PC-3 (cell line): Measurements from ENCODE around the gene SKOR2. TPM values are rescaled to one million over a fixed set of nuclear protein-coding genes. Genes with fewer than 3 reads are reported as not detected.

ENCODE experiments used
- ATAC-seq: fragments of 200-7000 bp; cut with Tn5 transposase; 2 replicates; pipeline ENCODE4 v1.9.1; 2020; ENCODE audit warnings: mild to moderate bottlenecking, moderate library complexity
- BruUV-seq: library from RNA; stranded (reverse); fragments of 400-500 nt; replicated peaks from 2 replicates; lab custom pipeline; 2021; lab: Mats Ljungman, UMichigan
- CTCF ChIA-PET: fragments of 300-600 bp; sonication (Branson Sonifier 250); formaldehyde crosslinking; loops from one replicate; lab custom pipeline; 2022; ENCODE audit warnings: antibody characterized with exemption; lab: Charles Lee
- POLR2A ChIA-PET: fragments of 300-600 bp; sonication (Branson Sonifier 250); formaldehyde crosslinking; loops from one replicate; lab custom pipeline; 2022; ENCODE audit warnings: antibody characterized with exemption; ENCODE audit not compliant: unreplicated experiment; lab: Charles Lee
- DNase-seq: peaks from one replicate; pipeline ENCODE4 v3.0.0-alpha.2; 2015
- H2AFZ ChIP-seq: fragments of 300-600 bp; sonication (generic); 2 replicates; pipeline ENCODE4 v1.6.0; 2016; ENCODE audit warnings: antibody characterized with exemption, low read length
- H3F3A ChIP-seq: fragments of 300-600 bp; sonication (generic); one replicate; pipeline ENCODE4 v1.6.0; 2017; ENCODE audit warnings: antibody characterized with exemption, low read length, control low read depth, mild to moderate bottlenecking; ENCODE audit not compliant: unreplicated experiment
- H3K27ac ChIP-seq: fragments of 300-600 bp; sonication (generic); 2 replicates; pipeline ENCODE4 v1.5.1; 2016; ENCODE audit warnings: mild to moderate bottlenecking, low read length
- H3K27me3 ChIP-seq: fragments of 300-600 bp; sonication (generic); 2 replicates; pipeline ENCODE4 v1.6.1; 2016; ENCODE audit warnings: low read length, mixed read lengths
- H3K36me3 ChIP-seq: fragments of 300-600 bp; sonication (generic); 2 replicates; pipeline ENCODE4 v1.6.1; 2016; ENCODE audit warnings: low read depth, mixed run types, low read length, mixed read lengths
- H3K4me1 ChIP-seq: fragments of 300-600 bp; sonication (generic); 2 replicates; pipeline ENCODE4 v1.5.1; 2016; ENCODE audit warnings: low read length; ENCODE audit not compliant: insufficient read depth
- H3K4me2 ChIP-seq: fragments of 300-600 bp; sonication (generic); 2 replicates; pipeline ENCODE4 v1.6.0; 2016; ENCODE audit warnings: low read length
- H3K4me3 ChIP-seq: fragments of 300-600 bp; sonication (generic); 2 replicates; pipeline ENCODE4 v1.5.1; 2016; ENCODE audit warnings: mild to moderate bottlenecking, low read length, mixed read lengths
- H3K79me2 ChIP-seq: fragments of 300-600 bp; sonication (generic); 2 replicates; pipeline ENCODE4 v1.6.1; 2017; ENCODE audit warnings: low read length, mixed read lengths
- H3K9ac ChIP-seq: fragments of 300-600 bp; sonication (generic); 2 replicates; pipeline ENCODE4 v1.6.0; 2016; ENCODE audit warnings: mild to moderate bottlenecking, low read length
- H3K9me2 ChIP-seq: fragments of 300-600 bp; sonication (generic); replicated peaks from 2 replicates; pipeline ENCODE4 v1.6.1; 2016; ENCODE audit warnings: mixed run types, low read length, mixed read lengths
- H3K9me3 ChIP-seq: fragments of 300-600 bp; sonication (generic); 2 replicates; pipeline ENCODE4 v1.6.1; 2016; ENCODE audit warnings: low read length, mixed read lengths
- H4K20me1 ChIP-seq: fragments of 300-600 bp; sonication (generic); 2 replicates; pipeline ENCODE4 v1.6.1; 2016; ENCODE audit warnings: low read length, mixed read lengths
- EZH2 ChIP-seq: fragments of 300-600 bp; sonication (generic); IDR thresholded peaks from one replicate; pipeline ENCODE4 v1.6.1; 2017; ENCODE audit warnings: antibody characterized with exemption, mild to moderate bottlenecking, low read length; ENCODE audit not compliant: unreplicated experiment
- EZH2phosphoT487 ChIP-seq: fragments of 300-600 bp; sonication (generic); IDR thresholded peaks from 2 replicates; pipeline ENCODE4 v1.6.1; 2018; ENCODE audit warnings: mild to moderate bottlenecking, antibody characterized with exemption, low read length, borderline replicate concordance
- intact Hi-C: fragments of 100-400 bp; cut with micrococcal nuclease; formaldehyde crosslinking; loops from 2 replicates; pipeline ENCODE4 v1.9.0; 2023
- total RNA-seq: library from RNA; depleted of rRNA; stranded (reverse); fragments of >200 nt; gene quantifications from 2 replicates; pipeline ENCODE4 v1.2.3, GENCODE V29; 2014
- TF ChIP-seq, protein P1 (sequence below): fragments of 300-600 bp; sonication (generic); conservative IDR thresholded peaks from 2 replicates; pipeline ENCODE4 v1.5.1; 2017; ENCODE audit warnings: antibody characterized with exemption, low read depth, mild to moderate bottlenecking, low read length

SKOR2 gene
- total RNA-seq, 1 experiment from 2014 or later: not detected

GRCh38 chr18:47280121-47280520, 28.7 kb upstream of the SKOR2 start:
- no peaks in the 10 kb centered on the region for H3K9me3 ChIP-seq
- no peak overlapping the region for H2AFZ ChIP-seq
- no peaks in the 10 kb centered on the region for H4K20me1 ChIP-seq
- no peak overlapping the region for H3K9ac ChIP-seq
- no peaks in the 10 kb centered on the region for H3F3A ChIP-seq
- CTCF ChIA-PET: no interaction called here
- BruUV-seq: no TSS peak
- no peaks in the 10 kb centered on the region for H3K4me1 ChIP-seq
- ATAC-seq: no peak
- H3K27ac ChIP-seq: no peak overlapping the region
- no peaks in the 10 kb centered on the region for H3K79me2 ChIP-seq
- DNase-seq: no peak
- intact Hi-C loops: loop anchor here (5.0 kb wide), 1 partner anchor 178 kb away; no protein-coding TSS in a partner anchor
- TF ChIP-seq, protein P1, sequence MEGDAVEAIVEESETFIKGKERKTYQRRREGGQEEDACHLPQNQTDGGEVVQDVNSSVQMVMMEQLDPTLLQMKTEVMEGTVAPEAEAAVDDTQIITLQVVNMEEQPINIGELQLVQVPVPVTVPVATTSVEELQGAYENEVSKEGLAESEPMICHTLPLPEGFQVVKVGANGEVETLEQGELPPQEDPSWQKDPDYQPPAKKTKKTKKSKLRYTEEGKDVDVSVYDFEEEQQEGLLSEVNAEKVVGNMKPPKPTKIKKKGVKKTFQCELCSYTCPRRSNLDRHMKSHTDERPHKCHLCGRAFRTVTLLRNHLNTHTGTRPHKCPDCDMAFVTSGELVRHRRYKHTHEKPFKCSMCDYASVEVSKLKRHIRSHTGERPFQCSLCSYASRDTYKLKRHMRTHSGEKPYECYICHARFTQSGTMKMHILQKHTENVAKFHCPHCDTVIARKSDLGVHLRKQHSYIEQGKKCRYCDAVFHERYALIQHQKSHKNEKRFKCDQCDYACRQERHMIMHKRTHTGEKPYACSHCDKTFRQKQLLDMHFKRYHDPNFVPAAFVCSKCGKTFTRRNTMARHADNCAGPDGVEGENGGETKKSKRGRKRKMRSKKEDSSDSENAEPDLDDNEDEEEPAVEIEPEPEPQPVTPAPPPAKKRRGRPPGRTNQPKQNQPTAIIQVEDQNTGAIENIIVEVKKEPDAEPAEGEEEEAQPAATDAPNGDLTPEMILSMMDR: no peak
- TF ChIP-seq EZH2 (no peak), EZH2phosphoT487 (no peak)
- POLR2A ChIA-PET: interaction anchor here (0.7 kb wide), 1 partner anchor 70 kb away, joined by 3 read pairs; no protein-coding TSS in a partner anchor
- no peaks in the 10 kb centered on the region for H3K27me3 ChIP-seq
- H3K36me3 ChIP-seq: no peaks in the 10 kb centered on the region
- H3K4me2 ChIP-seq: no peak overlapping the region
- H3K9me2 ChIP-seq: no peaks in the 10 kb centered on the region
- no peak overlapping the region for H3K4me3 ChIP-seq

- Histone ChIP-seq H3K27me3 (no peaks in the 10 kb centered on the region), H3F3A (no peaks in the 10 kb centered on the region), H3K79me2 (no peaks in the 10 kb centered on the region), H3K9ac (no peak overlapping the region), H3K4me3 (no peak overlapping the region), H3K36me3 (no peaks in the 10 kb centered on the region), H2AFZ (no peak overlapping the region), H3K9me2 (no peaks in the 10 kb centered on the region), H3K27ac (no peak overlapping the region), H3K4me1 (no peaks in the 10 kb centered on the region), H3K9me3 (no peaks in the 10 kb centered on the region), H4K20me1 (no peaks in the 10 kb centered on the region), H3K4me2 (no peak overlapping the region)
- DNase-seq (no peak), ATAC-seq (no peak)
- ChIA-PET CTCF (no interaction called here), POLR2A (no interaction called here)
- TF ChIP-seq EZH2 (no peak), EZH2phosphoT487 (no peak)
- TF ChIP-seq, protein P1: no peak
- intact Hi-C loops: no loop called here
- BruUV-seq: no TSS peak
These were observed 23.5 kb upstream of the SKOR2 start for GRCh38 chr18:47274961-47275360.

DNA sequence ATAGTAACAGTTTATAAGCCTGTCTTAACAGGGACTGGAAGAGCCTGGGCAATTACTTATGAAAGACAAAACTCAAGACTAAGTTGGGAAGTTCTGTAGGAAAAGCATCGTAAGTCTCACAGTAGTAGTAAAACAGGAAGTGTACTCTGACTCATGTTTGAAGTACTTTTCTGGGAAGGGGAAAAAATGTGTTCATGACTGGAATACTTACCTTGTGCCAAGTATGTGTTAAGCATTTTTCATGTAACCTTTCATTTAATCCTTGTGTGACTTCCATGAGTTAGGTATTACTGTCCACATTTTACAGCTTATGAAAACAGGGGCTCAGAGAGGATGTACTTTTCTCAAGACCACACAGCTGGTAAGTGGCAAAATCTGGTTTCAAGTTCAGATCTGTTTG, 13.7 kb upstream of the SKOR2 start:
- no TSS peak for BruUV-seq
- H3K4me1 ChIP-seq: no peaks in the 10 kb centered on the region
- no peaks in the 10 kb centered on the region for H3K9me2 ChIP-seq
- no peak overlapping the region for H3K4me3 ChIP-seq
- H3K79me2 ChIP-seq: no peaks in the 10 kb centered on the region
- TF ChIP-seq EZH2phosphoT487: no peak
- no peak for TF ChIP-seq EZH2
- TF ChIP-seq, protein P1: no peak
- H4K20me1 ChIP-seq: no peaks in the 10 kb centered on the region
- H3F3A ChIP-seq: no peaks in the 10 kb centered on the region
- no peak overlapping the region for H3K9ac ChIP-seq
- no peak overlapping the region for H2AFZ ChIP-seq
- POLR2A ChIA-PET: no interaction called here
- no peak for ATAC-seq
- no peak overlapping the region for H3K4me2 ChIP-seq
- intact Hi-C loops: no loop called here
- H3K27me3 ChIP-seq: no peaks in the 10 kb centered on the region
- no peaks in the 10 kb centered on the region for H3K9me3 ChIP-seq
- CTCF ChIA-PET: no interaction called here
- DNase-seq: peak; percentile 25
- H3K27ac ChIP-seq: no peak overlapping the region
- no peaks in the 10 kb centered on the region for H3K36me3 ChIP-seq
